Endodermal cell (in vitro differentiated cells): ENCODE measurements around the gene CEACAM18. TPM values are rescaled to one million over a fixed set of nuclear protein-coding genes. Genes with fewer than 3 reads are reported as not detected.

Experiments
- DNase-seq: peaks from one replicate; pipeline ENCODE4 v3.0.0-alpha.2; 2017
- H3K27ac ChIP-seq: 2 replicates; pipeline ENCODE4 v1.5.1; 2013; ENCODE audit warnings: mild to moderate bottlenecking, low read depth, low read length, moderate library complexity
- H3K27me3 ChIP-seq: 2 replicates; pipeline ENCODE4 v1.6.1; 2013; ENCODE audit warnings: mild to moderate bottlenecking, low read length, moderate library complexity; ENCODE audit not compliant: insufficient read depth, control insufficient read depth, poor library complexity, severe bottlenecking
- H3K36me3 ChIP-seq: 2 replicates; pipeline ENCODE4 v1.7.0; 2013; ENCODE audit warnings: mild to moderate bottlenecking, low read length, moderate library complexity; ENCODE audit not compliant: control insufficient read depth, insufficient read depth
- H3K4me1 ChIP-seq: one replicate; pipeline ENCODE4 v1.7.0; 2013; ENCODE audit warnings: low read length; ENCODE audit not compliant: control insufficient read depth, insufficient read depth
- H3K4me3 ChIP-seq: 2 replicates; pipeline ENCODE4 v1.5.1; 2013; ENCODE audit warnings: mild to moderate bottlenecking, low read length, moderate library complexity
- H3K9ac ChIP-seq: 2 replicates; pipeline ENCODE4 v1.6.1; 2013; ENCODE audit warnings: mild to moderate bottlenecking, low read length, moderate library complexity; ENCODE audit not compliant: poor library complexity, severe bottlenecking; ENCODE audit errors: extremely low read depth
- H3K9me3 ChIP-seq: 2 replicates; pipeline ENCODE4 v1.6.1; 2013; ENCODE audit warnings: mild to moderate bottlenecking, low read length, moderate library complexity; ENCODE audit not compliant: control insufficient read depth
- H3K27ac Mint-ChIP-seq: 2 replicates; pipeline ENCODE4 v1.8.0; 2020; ENCODE audit warnings: mixed read lengths
- H3K27me3 Mint-ChIP-seq: 2 replicates; pipeline ENCODE4 v1.8.0; 2021; ENCODE audit warnings: mild to moderate bottlenecking, mixed read lengths; ENCODE audit not compliant: insufficient read depth
- H3K36me3 Mint-ChIP-seq: 2 replicates; pipeline ENCODE4 v1.8.0; 2020; ENCODE audit warnings: low read depth, mixed read lengths
- H3K4me1 Mint-ChIP-seq: 2 replicates; pipeline ENCODE4 v1.8.0; 2020; ENCODE audit warnings: mixed read lengths
- H3K4me3 Mint-ChIP-seq: 2 replicates; pipeline ENCODE4 v1.8.0; 2020; ENCODE audit warnings: mild to moderate bottlenecking, moderate library complexity, mixed read lengths
- H3K9me3 Mint-ChIP-seq: 2 replicates; pipeline ENCODE4 v1.8.0; 2020; ENCODE audit warnings: mild to moderate bottlenecking, mixed read lengths
- WGBS, 2 experiments: methylation state at CpG; one replicate each; pipeline versions ENCODE4 v1.1.5 to v1.1.7; 2013; ENCODE audit warnings: missing lambda C conversion rate in 2 of 2, mixed read lengths in 1 of 2; ENCODE audit not compliant: insufficient coverage in 1 of 2, insufficient read length in 1 of 2; 5-methylcytosine and 5-hydroxymethylcytosine counted together
- total RNA-seq, 2 donors: library from RNA; stranded (reverse); fragmentation: NEBNext Ultra II Directional in 1 of 2; extraction: Animal tissue kit (Norgen Biotek cat#: 25700) in 1 of 2; gene quantifications; 2 replicates in 1 of 2; 3 replicates in 1 of 2; pipeline ENCODE4 v1.2.1, GENCODE V29; 2021
- TF ChIP-seq, protein P1 (sequence below): fragments of 200-600 bp; sonication (generic); conservative IDR thresholded peaks from 2 replicates; pipeline ENCODE4 v1.5.0; 2021; ENCODE audit warnings: antibody characterized with exemption, mild to moderate bottlenecking

CEACAM18 gene
- total RNA-seq, 2 donors from 2014 or later: not detected

- no peaks in the 10 kb centered on the region for H3K9me3 ChIP-seq
- H3K9ac ChIP-seq: no peak overlapping the region
- Mint-ChIP-seq H3K9me3 (peaks cover 6% of the 10 kb centered on the region), H3K36me3 (no peaks in the 10 kb centered on the region), H3K27me3 (peaks cover 5% of the 10 kb centered on the region), H3K27ac (no peak overlapping the region), H3K4me3 (no peak overlapping the region), H3K4me1 (no peaks in the 10 kb centered on the region)
- H3K4me3 ChIP-seq: no peak overlapping the region
- peaks cover 17% of the 10 kb centered on the region for H3K27me3 ChIP-seq
- no peak for DNase-seq
- WGBS, 2 experiments: 43 to 60% methylated on average over 1 to 2 of the region's 2 CpGs
- H3K36me3 ChIP-seq: no peaks in the 10 kb centered on the region
- H3K27ac ChIP-seq: no peak overlapping the region
- TF ChIP-seq, protein P1, sequence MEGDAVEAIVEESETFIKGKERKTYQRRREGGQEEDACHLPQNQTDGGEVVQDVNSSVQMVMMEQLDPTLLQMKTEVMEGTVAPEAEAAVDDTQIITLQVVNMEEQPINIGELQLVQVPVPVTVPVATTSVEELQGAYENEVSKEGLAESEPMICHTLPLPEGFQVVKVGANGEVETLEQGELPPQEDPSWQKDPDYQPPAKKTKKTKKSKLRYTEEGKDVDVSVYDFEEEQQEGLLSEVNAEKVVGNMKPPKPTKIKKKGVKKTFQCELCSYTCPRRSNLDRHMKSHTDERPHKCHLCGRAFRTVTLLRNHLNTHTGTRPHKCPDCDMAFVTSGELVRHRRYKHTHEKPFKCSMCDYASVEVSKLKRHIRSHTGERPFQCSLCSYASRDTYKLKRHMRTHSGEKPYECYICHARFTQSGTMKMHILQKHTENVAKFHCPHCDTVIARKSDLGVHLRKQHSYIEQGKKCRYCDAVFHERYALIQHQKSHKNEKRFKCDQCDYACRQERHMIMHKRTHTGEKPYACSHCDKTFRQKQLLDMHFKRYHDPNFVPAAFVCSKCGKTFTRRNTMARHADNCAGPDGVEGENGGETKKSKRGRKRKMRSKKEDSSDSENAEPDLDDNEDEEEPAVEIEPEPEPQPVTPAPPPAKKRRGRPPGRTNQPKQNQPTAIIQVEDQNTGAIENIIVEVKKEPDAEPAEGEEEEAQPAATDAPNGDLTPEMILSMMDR: no peak
- no peaks in the 10 kb centered on the region for H3K4me1 ChIP-seq
Measured at GRCh38 chr19:51521781-51522180, 43.4 kb downstream of the CEACAM18 start.

DNA sequence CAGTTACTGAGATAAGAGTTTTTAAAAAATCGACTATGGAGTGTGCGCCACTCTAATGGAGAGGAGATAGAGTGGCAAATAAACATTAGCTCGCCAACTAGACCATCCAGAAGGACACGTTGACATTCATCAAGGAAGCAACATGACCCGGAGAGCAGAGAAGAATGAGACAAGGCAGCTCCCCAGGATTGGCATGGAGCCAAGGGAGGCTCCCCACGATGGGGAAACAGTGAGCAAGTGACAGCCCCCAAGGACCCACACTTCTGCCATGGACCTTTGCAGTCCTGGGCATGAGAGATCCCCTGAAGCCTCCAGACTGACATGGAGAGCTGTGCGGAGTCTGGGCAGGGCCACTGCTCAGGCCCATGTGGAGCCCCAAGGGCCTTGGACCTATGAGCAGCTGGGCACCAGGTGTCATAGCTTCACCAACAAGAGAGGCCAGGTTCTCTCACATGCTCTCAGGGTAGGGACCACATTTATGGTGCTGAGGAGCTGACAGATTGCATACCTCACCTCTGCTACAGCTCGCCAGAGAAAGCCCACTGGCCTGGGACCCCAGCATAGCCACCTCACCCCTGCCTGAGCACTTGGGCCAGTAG is 46.4 kb downstream of the CEACAM18 start:
- no peaks in the 10 kb centered on the region for H3K9me3 Mint-ChIP-seq
- no peaks in the 10 kb centered on the region for H3K36me3 Mint-ChIP-seq
- H3K27me3 Mint-ChIP-seq: peaks cover 16% of the 10 kb centered on the region

DNA sequence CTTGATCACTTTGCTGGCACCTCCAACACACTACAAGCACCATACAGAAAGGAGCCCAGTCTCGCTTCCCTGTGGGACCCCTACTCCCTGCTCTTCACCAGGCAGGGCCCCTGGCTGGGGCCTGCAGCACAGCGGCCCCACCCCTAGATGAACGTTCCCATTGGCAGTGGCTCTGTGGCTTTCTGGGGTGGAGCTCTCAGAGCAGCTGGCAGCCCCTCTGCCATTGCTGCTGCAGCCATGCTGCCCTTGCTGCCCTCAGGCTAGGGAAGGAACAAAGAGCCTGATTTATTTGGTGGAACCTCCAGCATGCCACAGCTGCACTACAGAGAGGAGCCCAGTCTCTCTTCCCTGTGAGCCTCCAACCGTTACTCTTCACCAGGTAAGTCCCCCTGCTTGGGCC is 47.3 kb downstream of the CEACAM18 start:
- no peaks in the 10 kb centered on the region for H3K9me3 Mint-ChIP-seq
- no peaks in the 10 kb centered on the region for H3K36me3 Mint-ChIP-seq
- H3K27ac Mint-ChIP-seq: no peak overlapping the region
- H3K9ac ChIP-seq: no peak overlapping the region
- TF ChIP-seq, protein P1: no peak
- H3K4me1 Mint-ChIP-seq: no peaks in the 10 kb centered on the region
- peaks cover 32% of the 10 kb centered on the region for H3K27me3 ChIP-seq
- H3K4me3 ChIP-seq: no peak overlapping the region
- H3K9me3 ChIP-seq: no peaks in the 10 kb centered on the region
- DNase-seq: no peak
- H3K27ac ChIP-seq: no peak overlapping the region
- WGBS, 2 experiments: 70 to 75% methylated on average over 1 to 4 of the region's 4 CpGs
- no peaks in the 10 kb centered on the region for H3K36me3 ChIP-seq
- no peak overlapping the region for H3K4me3 Mint-ChIP-seq
- no peaks in the 10 kb centered on the region for H3K4me1 ChIP-seq
- H3K27me3 Mint-ChIP-seq: peaks cover 22% of the 10 kb centered on the region

More for the DNA sequence above, 46.4 kb downstream of the CEACAM18 start:
- H3K4me3 ChIP-seq: no peak overlapping the region
- H3K27me3 ChIP-seq: peaks cover 32% of the 10 kb centered on the region
- WGBS, 2 experiments: 82 to 84% methylated on average over 6 to 8 of the region's 8 CpGs
- DNase-seq: no peak
- TF ChIP-seq, protein P1: no peak
- Mint-ChIP-seq H3K4me1 (no peaks in the 10 kb centered on the region), H3K27ac (no peak overlapping the region), H3K4me3 (no peak overlapping the region)
- no peak overlapping the region for H3K27ac ChIP-seq
- H3K36me3 ChIP-seq: no peaks in the 10 kb centered on the region
- H3K9me3 ChIP-seq: no peaks in the 10 kb centered on the region
- no peak overlapping the region for H3K9ac ChIP-seq
- H3K4me1 ChIP-seq: no peaks in the 10 kb centered on the region
